Measurements from ENCODE around the gene APOBR. TPM values are rescaled to one million over a fixed set of nuclear protein-coding genes. Genes with fewer than 3 reads are reported as not detected.
"Not testable (repeated sequence)": the region's sequence is repeated elsewhere in the genome, so short reads cannot be mapped to it uniquely, and the experiment has no call there.

APOBR gene
- polyA plus RNA-seq, 4 donors: 0.89 to 11.9 (median 2.3) TPM

- DNase-seq: no peak
- FAIRE-seq: no peak
- H3K9me3 ChIP-seq (ENCODE audit: control insufficient read depth in 2 of 2, insufficient read depth in 1 of 2, low read depth in 1 of 2, low read length in 1 of 2): no peaks in the 10 kb centered on the region
- H3K27ac ChIP-seq (ENCODE audit: low read depth in 1 of 3, low read length in 2 of 3): no peak overlapping the region
- H3K4me1 ChIP-seq (ENCODE audit: control insufficient read depth in 3 of 3, insufficient read depth in 2 of 3, low read depth in 1 of 3, low read length in 2 of 3): no peaks in the 10 kb centered on the region
- no peak overlapping the region for H3K4me3 ChIP-seq (ENCODE audit: low read depth in 1 of 3, low read length in 3 of 3)
- no peaks in the 10 kb centered on the region for H3K36me3 ChIP-seq (ENCODE audit: control insufficient read depth in 3 of 3, insufficient read depth in 2 of 3, low read depth in 1 of 3, low read length in 3 of 3)
- H3K27me3 ChIP-seq (ENCODE audit: control insufficient read depth in 3 of 3, insufficient read depth in 3 of 3, low read length in 3 of 3): no peaks in the 10 kb centered on the region
- WGBS, 3 donors: 77 to 88% (median 82%) methylated on average over 10 to 12 of the region's 12 CpGs
These were observed 19.2 kb downstream of the APOBR start for GRCh38 chr16:28513484-28514181.

- WGBS, 3 donors: 85 to 97% (median 91%) methylated on average over 5 to 7 of the region's 7 CpGs
- no peaks in the 10 kb centered on the region for H3K36me3 ChIP-seq (ENCODE audit: control insufficient read depth in 3 of 3, insufficient read depth in 2 of 3, low read depth in 1 of 3, low read length in 3 of 3)
- H3K27me3 ChIP-seq (ENCODE audit: control insufficient read depth in 3 of 3, insufficient read depth in 3 of 3, low read length in 3 of 3): no peaks in the 10 kb centered on the region
- H3K27ac ChIP-seq (ENCODE audit: low read depth in 1 of 3, low read length in 2 of 3): no peak overlapping the region
- no peaks in the 10 kb centered on the region for H3K4me1 ChIP-seq (ENCODE audit: control insufficient read depth in 3 of 3, insufficient read depth in 2 of 3, low read depth in 1 of 3, low read length in 2 of 3)
- DNase-seq: no peak
- no peaks in the 10 kb centered on the region for H3K9me3 ChIP-seq (ENCODE audit: control insufficient read depth in 2 of 2, insufficient read depth in 1 of 2, low read depth in 1 of 2, low read length in 1 of 2)
- no peak for FAIRE-seq
- H3K4me3 ChIP-seq (ENCODE audit: low read depth in 1 of 3, low read length in 3 of 3): no peak overlapping the region
These were observed 19.8 kb downstream of the APOBR start for GRCh38 chr16:28514246-28514645.

GRCh38 chr16:28520672-28521071 is 26.2 kb downstream of the APOBR start:
- WGBS, 3 donors: 62 to 64% (median 63%) methylated on average over 7 of the region's 7 CpGs
- Histone ChIP-seq H3K9me3 (ENCODE audit: control insufficient read depth in 2 of 2, insufficient read depth in 1 of 2, low read depth in 1 of 2, low read length in 1 of 2) (no peaks in the 10 kb centered on the region), H3K4me1 (ENCODE audit: control insufficient read depth in 3 of 3, insufficient read depth in 2 of 3, low read depth in 1 of 3, low read length in 2 of 3) (peaks cover 0 to 3% (median 0%) of the 10 kb centered on the region in 3 donors), H3K27me3 (ENCODE audit: control insufficient read depth in 3 of 3, insufficient read depth in 3 of 3, low read length in 3 of 3) (no peaks in the 10 kb centered on the region), H3K27ac (ENCODE audit: low read depth in 1 of 3, low read length in 2 of 3) (no peak overlapping the region), H3K36me3 (ENCODE audit: control insufficient read depth in 3 of 3, insufficient read depth in 2 of 3, low read depth in 1 of 3, low read length in 3 of 3) (no peaks in the 10 kb centered on the region), H3K4me3 (ENCODE audit: low read depth in 1 of 3, low read length in 3 of 3) (no peak overlapping the region)
- DNase-seq: no peak
- no peak for FAIRE-seq

GRCh38 chr16:28521436-28521835 is 27.0 kb downstream of the APOBR start:
- Histone ChIP-seq H3K36me3 (ENCODE audit: control insufficient read depth in 3 of 3, insufficient read depth in 2 of 3, low read depth in 1 of 3, low read length in 3 of 3) (no peaks in the 10 kb centered on the region), H3K4me3 (ENCODE audit: low read depth in 1 of 3, low read length in 3 of 3) (no peak overlapping the region), H3K9me3 (ENCODE audit: control insufficient read depth in 2 of 2, insufficient read depth in 1 of 2, low read depth in 1 of 2, low read length in 1 of 2) (no peaks in the 10 kb centered on the region), H3K27me3 (ENCODE audit: control insufficient read depth in 3 of 3, insufficient read depth in 3 of 3, low read length in 3 of 3) (no peaks in the 10 kb centered on the region), H3K4me1 (ENCODE audit: control insufficient read depth in 3 of 3, insufficient read depth in 2 of 3, low read depth in 1 of 3, low read length in 2 of 3) (peaks cover 0 to 8% (median 1%) of the 10 kb centered on the region in 3 donors), H3K27ac (ENCODE audit: low read depth in 1 of 3, low read length in 2 of 3) (no peak overlapping the region)
- FAIRE-seq (no peak), DNase-seq (no peak)
- 88 to 94% (median 91%) methylated on average over 6 of the region's 6 CpGs for WGBS, 3 donors

- Histone ChIP-seq H3K9me3 (ENCODE audit: control insufficient read depth in 2 of 2, insufficient read depth in 1 of 2, low read depth in 1 of 2, low read length in 1 of 2) (no peaks in the 10 kb centered on the region), H3K4me1 (ENCODE audit: control insufficient read depth in 3 of 3, insufficient read depth in 2 of 3, low read depth in 1 of 3, low read length in 2 of 3) (peaks cover 0 to 15% (median 1%) of the 10 kb centered on the region in 3 donors), H3K27ac (ENCODE audit: low read depth in 1 of 3, low read length in 2 of 3) (no peak overlapping the region), H3K36me3 (ENCODE audit: control insufficient read depth in 3 of 3, insufficient read depth in 2 of 3, low read depth in 1 of 3, low read length in 3 of 3) (no peaks in the 10 kb centered on the region), H3K4me3 (ENCODE audit: low read depth in 1 of 3, low read length in 3 of 3) (no peak overlapping the region), H3K27me3 (ENCODE audit: control insufficient read depth in 3 of 3, insufficient read depth in 3 of 3, low read length in 3 of 3) (no peaks in the 10 kb centered on the region)
- DNase-seq: no peak
- no peak for FAIRE-seq
- WGBS, 3 donors: 73 to 89% (median 77%) methylated on average over 11 of the region's 11 CpGs
These were observed 28.3 kb downstream of the APOBR start for GRCh38 chr16:28522792-28523191.

- WGBS, 3 donors: 78 to 80% (median 79%) methylated on average over 6 of the region's 6 CpGs
- DNase-seq (no peak), FAIRE-seq (no peak)
- no peak overlapping the region for H3K27ac ChIP-seq (ENCODE audit: low read depth in 1 of 3, low read length in 2 of 3)
- H3K27me3 ChIP-seq (ENCODE audit: control insufficient read depth in 3 of 3, insufficient read depth in 3 of 3, low read length in 3 of 3): no peaks in the 10 kb centered on the region
- H3K36me3 ChIP-seq (ENCODE audit: control insufficient read depth in 3 of 3, insufficient read depth in 2 of 3, low read depth in 1 of 3, low read length in 3 of 3): no peaks in the 10 kb centered on the region
- H3K4me3 ChIP-seq (ENCODE audit: low read depth in 1 of 3, low read length in 3 of 3): no peak overlapping the region
- peaks cover 0 to 26% (median 1%) of the 10 kb centered on the region in 3 donors for H3K4me1 ChIP-seq (ENCODE audit: control insufficient read depth in 3 of 3, insufficient read depth in 2 of 3, low read depth in 1 of 3, low read length in 2 of 3)
- no peaks in the 10 kb centered on the region for H3K9me3 ChIP-seq (ENCODE audit: control insufficient read depth in 2 of 2, insufficient read depth in 1 of 2, low read depth in 1 of 2, low read length in 1 of 2)
These were observed 30.3 kb downstream of the APOBR start for GRCh38 chr16:28524681-28525171.

GRCh38 chr16:28526201-28527099 is 32.0 kb downstream of the APOBR start:
- Histone ChIP-seq H3K27ac (ENCODE audit: low read depth in 1 of 3, low read length in 2 of 3) (peak overlapping the region in 1 of 3 donors; percentile 76), H3K4me1 (ENCODE audit: control insufficient read depth in 3 of 3, insufficient read depth in 2 of 3, low read depth in 1 of 3, low read length in 2 of 3) (peaks cover 0 to 26% (median 1%) of the 10 kb centered on the region in 3 donors), H3K36me3 (ENCODE audit: control insufficient read depth in 3 of 3, insufficient read depth in 2 of 3, low read depth in 1 of 3, low read length in 3 of 3) (no peaks in the 10 kb centered on the region), H3K27me3 (ENCODE audit: control insufficient read depth in 3 of 3, insufficient read depth in 3 of 3, low read length in 3 of 3) (no peaks in the 10 kb centered on the region), H3K4me3 (ENCODE audit: low read depth in 1 of 3, low read length in 3 of 3) (no peak overlapping the region), H3K9me3 (ENCODE audit: control insufficient read depth in 2 of 2, insufficient read depth in 1 of 2, low read depth in 1 of 2, low read length in 1 of 2) (no peaks in the 10 kb centered on the region)
- FAIRE-seq: no peak
- peak; percentile 72 to 92 for DNase-seq
- WGBS, 3 donors: 37 to 76% (median 53%) methylated on average over 10 to 11 of the region's 11 CpGs

- not testable (repeated sequence) for H3K27me3 ChIP-seq (ENCODE audit: control insufficient read depth in 3 of 3, insufficient read depth in 3 of 3, low read length in 3 of 3); H3K4me3 ChIP-seq (ENCODE audit: low read depth in 1 of 3, low read length in 3 of 3); H3K36me3 ChIP-seq (ENCODE audit: control insufficient read depth in 3 of 3, insufficient read depth in 2 of 3, low read depth in 1 of 3, low read length in 3 of 3); H3K9me3 ChIP-seq (ENCODE audit: control insufficient read depth in 2 of 2, insufficient read depth in 1 of 2, low read depth in 1 of 2, low read length in 1 of 2); FAIRE-seq; DNase-seq
- Histone ChIP-seq H3K4me1 (ENCODE audit: control insufficient read depth in 3 of 3, insufficient read depth in 2 of 3, low read depth in 1 of 3, low read length in 2 of 3) (peaks cover 0 to 28% (median 1%) of the 10 kb centered on the region in 3 donors), H3K27ac (ENCODE audit: low read depth in 1 of 3, low read length in 2 of 3) (peak overlapping the region in 1 of 3 donors; percentile 63)
- WGBS, 3 donors: 93 to 95% (median 94%) methylated on average over 7 of the region's 7 CpGs
These were observed 32.8 kb downstream of the APOBR start for GRCh38 chr16:28527100-28527785.
